ENCODE results near the gene ALPP. TPM values are rescaled to one million over a fixed set of nuclear protein-coding genes. Genes with fewer than 3 reads are reported as not detected.
"Not testable (repeated sequence)": the region's sequence is repeated elsewhere in the genome, so short reads cannot be mapped to it uniquely, and the experiment has no call there.

Gene ALPP
- total RNA-seq, 4 donors from 2014 or later = 0.06 TPM; not detected in 3

- peaks cover 18 to 32% (median 26%) of the 10 kb centered on the region in 4 donors for H3K4me1 ChIP-seq
- TF ChIP-seq CTCF (IDR thresholded peaks at IDR 0.05) (no peak), POLR2AphosphoS5 (IDR thresholded peaks at IDR 0.05) (no peak), EP300 (IDR thresholded peaks at IDR 0.05) (no peak)
- peaks cover 0 to 9% (median 8%) of the 10 kb centered on the region in 4 donors for H3K9me3 ChIP-seq
- intact Hi-C loops (cut with DNase I) = no loop called here
- 100% methylated on average over 1 of the region's 22 CpGs for WGBS
- peaks cover 0 to 84% (median 34%) of the 10 kb centered on the region in 4 donors for H3K27me3 ChIP-seq
- H3K27ac ChIP-seq (replicated peaks in 1 of 4) = no peak overlapping the region
- H3K4me3 ChIP-seq = peak overlapping the region in 1 of 4 donors; percentile 27
- no peak for DNase-seq (ENCODE audit: extremely low spot score)
- no peaks in the 10 kb centered on the region for H3K36me3 ChIP-seq
Observed at GRCh38 chr2:232421189-232421785, 42.7 kb downstream of the ALPP start.

- H3K27ac ChIP-seq (replicated peaks in 1 of 4) = no peak overlapping the region
- 92% methylated on average over 10 of the region's 10 CpGs for WGBS
- H3K4me1 ChIP-seq = peaks cover 18 to 32% (median 26%) of the 10 kb centered on the region in 4 donors
- intact Hi-C loops (cut with DNase I) = no loop called here
- no peak for TF ChIP-seq CTCF (IDR thresholded peaks at IDR 0.05)
- TF ChIP-seq POLR2AphosphoS5 (IDR thresholded peaks at IDR 0.05) = no peak
- TF ChIP-seq EP300 (IDR thresholded peaks at IDR 0.05) = no peak
- no peak for TF ChIP-seq POLR2A (IDR thresholded peaks at IDR 0.05; ENCODE audit: low read depth)
- DNase-seq (ENCODE audit: extremely low spot score) = no peak
- no peak overlapping the region for H3K4me3 ChIP-seq
- no peaks in the 10 kb centered on the region for H3K36me3 ChIP-seq
- H3K9me3 ChIP-seq = peaks cover 0 to 9% (median 8%) of the 10 kb centered on the region in 4 donors
- peaks cover 0 to 79% (median 34%) of the 10 kb centered on the region in 4 donors for H3K27me3 ChIP-seq
Observed at GRCh38 chr2:232422051-232422450, 43.5 kb downstream of the ALPP start.

- H3K27me3 ChIP-seq = peaks cover 0 to 78% (median 34%) of the 10 kb centered on the region in 4 donors
- peaks cover 18 to 32% (median 26%) of the 10 kb centered on the region in 4 donors for H3K4me1 ChIP-seq
- H3K4me3 ChIP-seq; DNase-seq (ENCODE audit: extremely low spot score); H3K27ac ChIP-seq (replicated peaks in 1 of 4); H3K36me3 ChIP-seq; H3K9me3 ChIP-seq; intact Hi-C loops (cut with DNase I): not testable (repeated sequence)
- 34% methylated on average over 3 of the region's 3 CpGs for WGBS
Observed at GRCh38 chr2:232422996-232423395, 44.4 kb downstream of the ALPP start.

GRCh38 chr2:232423407-232423806, 44.9 kb downstream of the ALPP start:
- peaks cover 0 to 78% (median 33%) of the 10 kb centered on the region in 4 donors for H3K27me3 ChIP-seq
- H3K36me3 ChIP-seq; H3K9me3 ChIP-seq; H3K27ac ChIP-seq (replicated peaks in 1 of 4); H3K4me3 ChIP-seq; intact Hi-C loops (cut with DNase I); DNase-seq (ENCODE audit: extremely low spot score): not testable (repeated sequence)
- WGBS = 39% methylated on average over 7 of the region's 7 CpGs
- H3K4me1 ChIP-seq = peaks cover 18 to 28% (median 25%) of the 10 kb centered on the region in 4 donors

- intact Hi-C loops (cut with DNase I) = no loop called here
- no peak for DNase-seq (ENCODE audit: extremely low spot score)
- H3K4me3 ChIP-seq = no peak overlapping the region
- WGBS = 91% methylated on average over 14 of the region's 16 CpGs
- no peak overlapping the region for H3K27ac ChIP-seq (replicated peaks in 1 of 4)
- no peaks in the 10 kb centered on the region for H3K4me1 ChIP-seq
- TF ChIP-seq POLR2AphosphoS5 (IDR thresholded peaks at IDR 0.05) (no peak), POLR2A (IDR thresholded peaks at IDR 0.05; ENCODE audit: low read depth) (no peak), EP300 (IDR thresholded peaks at IDR 0.05) (no peak), CTCF (IDR thresholded peaks at IDR 0.05) (no peak)
- H3K27me3 ChIP-seq = peaks cover 0 to 21% (median 0%) of the 10 kb centered on the region in 4 donors
- no peaks in the 10 kb centered on the region for H3K9me3 ChIP-seq
- H3K36me3 ChIP-seq = no peaks in the 10 kb centered on the region
Observed at GRCh38 chr2:232431705-232432590, 53.4 kb downstream of the ALPP start.

Small RNA genes within 50 kb of the gene (small RNA-seq; reads per million reads assigned to genes)
- gene AC068134.3 (0 to 0.08 (median 0) reads per million in 3 donors), gene AC068134.4 (0 reads per million in 3 donors)

Other genes starting within 250 kb of the ALPP start
- gene ALPG, start 28.1 kb downstream of the ALPP start, total RNA-seq = not detected
- gene ALPI, start 77.4 kb downstream of the ALPP start, total RNA-seq = under 1 TPM in 1 of 4 donors, not detected in 3; 0.17 TPM
- gene ECEL1, start 109.1 kb downstream of the ALPP start, total RNA-seq = 1 to 10 TPM in 2 of 4 donors, under 1 TPM in 1, not detected in 1; 0.66 to 1.6 (median 1.4) TPM
- gene PRSS56, start 141.6 kb downstream of the ALPP start, total RNA-seq = not detected
- not detected for gene CHRND, start 147.4 kb downstream of the ALPP start, total RNA-seq
- gene CHRNG, start 160.9 kb downstream of the ALPP start, total RNA-seq = not detected
- 1 to 10 TPM; 1.2 to 1.7 (median 1.6) TPM for gene TIGD1, start 171.8 kb downstream of the ALPP start, total RNA-seq
- gene EIF4E2, start 171.9 kb downstream of the ALPP start, total RNA-seq = 10 to 100 TPM; 37.0 to 55.8 (median 44.2) TPM

All from esophagus muscularis mucosa (tissue), 4 donors.